ENCODE data around the gene UQCRC1.
"Not testable (repeated sequence)": the region's sequence is repeated elsewhere in the genome, so short reads cannot be mapped to it uniquely, and the experiment has no call there.

The UQCRC1 gene

DNA sequence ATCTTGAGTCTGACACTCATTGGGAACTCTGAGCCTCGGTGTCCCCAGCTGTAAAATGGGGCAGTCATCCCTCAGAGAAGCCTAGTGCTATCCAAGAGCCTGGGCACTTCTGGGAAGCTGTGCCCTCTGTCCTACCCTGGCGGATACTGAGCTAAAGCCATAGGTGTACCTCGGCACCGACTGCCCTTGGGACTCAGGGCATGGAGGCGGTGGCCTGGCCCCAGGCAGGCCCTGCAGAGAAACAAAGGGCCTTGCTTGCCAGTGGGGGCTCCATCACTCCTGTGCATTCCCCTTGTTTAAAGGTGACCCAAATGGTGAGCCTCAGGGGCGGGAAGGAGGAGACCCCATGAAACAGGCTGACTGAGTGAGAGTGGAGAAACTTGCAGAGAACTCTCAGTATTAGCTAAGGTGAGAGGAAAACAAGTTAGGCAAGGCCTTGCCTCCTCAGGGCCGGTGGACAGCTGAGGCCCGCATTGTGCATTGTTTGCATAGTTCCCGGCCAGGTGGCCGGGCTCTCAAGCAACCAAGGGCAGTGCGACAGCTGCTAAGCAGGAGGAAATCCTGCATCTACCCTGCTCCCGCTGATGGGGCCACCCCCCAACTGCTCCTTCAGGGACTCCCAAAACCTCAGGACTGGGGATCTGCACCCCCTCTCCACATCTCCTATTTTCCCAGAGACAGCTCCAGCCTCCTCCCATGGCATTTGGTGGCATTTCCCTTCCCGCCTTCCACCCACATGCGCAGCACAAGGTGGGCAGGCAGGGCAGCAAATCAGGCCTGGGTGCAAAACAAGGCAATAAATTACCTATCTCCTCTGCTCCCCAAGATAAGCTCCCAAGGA lies 57.1 kb downstream of the UQCRC1 start:
- TF ChIP-seq Cebpa-rat (IDR thresholded peaks at IDR 0.05) = no peak
- Histone ChIP-seq H3K27me3 (no peaks in the 10 kb centered on the region), H3K4me2 (peak overlapping the region; percentile 98), H3K9ac (peak overlapping the region; percentile 66), H3K4me1 (peaks cover 91% of the 10 kb centered on the region), H3K27ac (peak overlapping the region; percentile 78), H3K4me3 (peak overlapping the region; percentile 77), H3K9me3 (no peaks in the 10 kb centered on the region), H4K20me1 (peaks cover 30% of the 10 kb centered on the region; the same call in 1 of the 2 replicates), H3K36me3 (peaks cover 45% of the 10 kb centered on the region)

DNA sequence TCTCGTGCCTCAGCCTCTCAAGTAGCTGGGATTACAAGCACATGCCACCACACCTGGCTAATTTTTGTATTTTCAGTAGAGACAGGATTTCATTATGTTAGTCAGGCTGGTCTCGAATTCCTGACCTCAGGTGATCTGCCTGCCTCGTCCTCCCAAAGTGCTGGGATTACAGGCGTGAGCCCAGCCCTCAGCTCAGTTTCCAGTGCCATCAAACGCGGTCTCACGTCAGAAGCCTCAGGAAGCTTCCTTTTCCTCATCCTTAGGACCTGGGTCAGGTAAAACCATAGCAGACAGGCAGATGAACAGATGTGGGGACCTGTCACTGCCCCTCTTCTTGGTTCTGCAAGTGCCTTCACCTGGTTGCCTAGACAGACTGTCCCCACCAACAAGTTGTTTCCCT lies 57.8 kb downstream of the UQCRC1 start:
- H3K27me3 ChIP-seq, H3K4me3 ChIP-seq, H3K9me3 ChIP-seq: not testable (repeated sequence)
- Histone ChIP-seq H3K27ac (peak overlapping the region; percentile 78), H3K9ac (peak overlapping the region; percentile 66; the same call in 1 of the 2 replicates), H3K4me1 (peaks cover 96% of the 10 kb centered on the region), H3K4me2 (peak overlapping the region; percentile 98), H4K20me1 (peaks cover 30% of the 10 kb centered on the region; the same call in 1 of the 2 replicates), H3K36me3 (peaks cover 52% of the 10 kb centered on the region)
